UCSD-AML1 (cell line): ENCODE data around the gene MSANTD1.
A peak's percentile ranks its signal among the peaks of the same experiment; 100 is the strongest.
"Not testable (repeated sequence)": the region's sequence is repeated elsewhere in the genome, so short reads cannot be mapped to it uniquely, and the experiment has no call there.

ENCODE experiments used
- DNase-seq: peaks from one replicate; lab custom pipeline; 2025; ENCODE audit not compliant: unreplicated experiment; lab: John Stamatoyannopoulos, UW

MSANTD1 gene

GRCh38 chr4:3287972-3288570 lies 39.1 kb downstream of the MSANTD1 start:
- DNase-seq = no peak

GRCh38 chr4:3288571-3289094 lies 39.7 kb downstream of the MSANTD1 start:
- DNase-seq = no peak

- DNase-seq = no peak
Measured at GRCh38 chr4:3290476-3290875, 41.5 kb downstream of the MSANTD1 start.

- no peak for DNase-seq
Measured at GRCh38 chr4:3290889-3291321, 41.9 kb downstream of the MSANTD1 start.

GRCh38 chr4:3291411-3291968 lies 42.5 kb downstream of the MSANTD1 start:
- no peak for DNase-seq

- DNase-seq = peak; percentile 58
Measured at GRCh38 chr4:3291969-3292570, 43.1 kb downstream of the MSANTD1 start.

GRCh38 chr4:3292571-3293400 lies 43.8 kb downstream of the MSANTD1 start, which contains the start of gene RGS12:
Gene RGS12, plus strand, starts transcription at chr4:3293021. Its CDS starts 23,150 bp downstream, at chr4:3316171.
- peak; percentile 88 for DNase-seq

GRCh38 chr4:3293401-3294391 lies 44.7 kb downstream of the MSANTD1 start:
- DNase-seq = no peak

- no peak for DNase-seq
Measured at GRCh38 chr4:3294401-3295241, 45.7 kb downstream of the MSANTD1 start.

- DNase-seq = no peak
Measured at GRCh38 chr4:3295837-3296624, 47.1 kb downstream of the MSANTD1 start.

GRCh38 chr4:3296651-3297050 lies 47.7 kb downstream of the MSANTD1 start:
- DNase-seq = no peak

GRCh38 chr4:3297066-3297859 lies 48.3 kb downstream of the MSANTD1 start:
- DNase-seq = no peak

GRCh38 chr4:3299122-3299975 lies 50.4 kb downstream of the MSANTD1 start:
- DNase-seq = no peak

GRCh38 chr4:3299976-3300671 lies 51.2 kb downstream of the MSANTD1 start:
- no peak for DNase-seq

GRCh38 chr4:3300882-3301281 lies 51.9 kb downstream of the MSANTD1 start:
- DNase-seq = not testable (repeated sequence)
